Measurements from ENCODE around the gene SLC28A1.

The SLC28A1 gene, protein sequence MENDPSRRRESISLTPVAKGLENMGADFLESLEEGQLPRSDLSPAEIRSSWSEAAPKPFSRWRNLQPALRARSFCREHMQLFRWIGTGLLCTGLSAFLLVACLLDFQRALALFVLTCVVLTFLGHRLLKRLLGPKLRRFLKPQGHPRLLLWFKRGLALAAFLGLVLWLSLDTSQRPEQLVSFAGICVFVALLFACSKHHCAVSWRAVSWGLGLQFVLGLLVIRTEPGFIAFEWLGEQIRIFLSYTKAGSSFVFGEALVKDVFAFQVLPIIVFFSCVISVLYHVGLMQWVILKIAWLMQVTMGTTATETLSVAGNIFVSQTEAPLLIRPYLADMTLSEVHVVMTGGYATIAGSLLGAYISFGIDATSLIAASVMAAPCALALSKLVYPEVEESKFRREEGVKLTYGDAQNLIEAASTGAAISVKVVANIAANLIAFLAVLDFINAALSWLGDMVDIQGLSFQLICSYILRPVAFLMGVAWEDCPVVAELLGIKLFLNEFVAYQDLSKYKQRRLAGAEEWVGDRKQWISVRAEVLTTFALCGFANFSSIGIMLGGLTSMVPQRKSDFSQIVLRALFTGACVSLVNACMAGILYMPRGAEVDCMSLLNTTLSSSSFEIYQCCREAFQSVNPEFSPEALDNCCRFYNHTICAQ

DNA sequence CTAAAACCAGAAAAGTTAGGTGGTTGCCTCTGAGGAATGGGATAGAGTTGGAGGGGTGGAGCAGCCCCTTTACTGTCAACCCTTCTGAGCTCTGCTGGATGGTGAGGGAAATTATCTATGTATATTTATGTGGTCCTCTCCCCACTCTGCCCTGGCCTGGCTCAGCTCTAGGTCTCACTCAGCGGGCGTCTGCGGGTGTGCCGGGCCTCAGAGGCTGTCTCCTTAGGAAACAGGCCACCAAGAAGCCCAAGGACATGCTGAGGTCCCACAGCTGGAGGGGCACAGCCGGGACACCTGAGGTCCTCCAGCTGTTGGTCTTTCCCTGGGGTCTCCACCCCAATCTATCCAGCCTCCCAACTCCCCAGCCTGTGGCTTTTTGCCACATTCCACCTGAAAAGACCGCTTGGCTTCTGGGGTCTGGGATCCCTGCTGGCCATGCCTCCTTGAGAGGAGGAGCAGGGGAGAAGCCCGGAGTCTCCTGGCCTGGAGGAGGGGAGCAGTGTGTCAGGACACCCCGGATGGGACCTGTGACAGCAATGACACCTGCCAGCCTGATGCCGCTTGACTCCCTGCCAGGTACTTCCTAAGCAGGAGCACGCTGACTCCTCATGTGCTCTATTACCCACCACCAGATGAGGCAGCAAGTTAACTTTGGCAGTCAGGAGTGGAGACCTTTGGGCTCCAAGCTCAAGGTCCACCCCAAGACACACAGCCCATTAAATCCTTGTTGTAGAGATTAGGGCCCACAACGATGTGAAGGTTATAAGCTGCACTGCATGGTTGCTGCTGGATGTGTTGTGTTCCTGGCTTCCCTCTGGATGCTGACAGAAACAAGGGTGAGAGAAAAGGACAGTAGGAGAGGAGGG, at the start of gene SLC28A1:
TSS of gene SLC28A1 (plus strand) at position 747 of the 866 bp plus-strand sequence. CDS start 3,099 bp downstream, outside the sequence.
- DNase-seq (ENCODE audit: low read depth) = no peak
- TF ChIP-seq, protein P1, sequence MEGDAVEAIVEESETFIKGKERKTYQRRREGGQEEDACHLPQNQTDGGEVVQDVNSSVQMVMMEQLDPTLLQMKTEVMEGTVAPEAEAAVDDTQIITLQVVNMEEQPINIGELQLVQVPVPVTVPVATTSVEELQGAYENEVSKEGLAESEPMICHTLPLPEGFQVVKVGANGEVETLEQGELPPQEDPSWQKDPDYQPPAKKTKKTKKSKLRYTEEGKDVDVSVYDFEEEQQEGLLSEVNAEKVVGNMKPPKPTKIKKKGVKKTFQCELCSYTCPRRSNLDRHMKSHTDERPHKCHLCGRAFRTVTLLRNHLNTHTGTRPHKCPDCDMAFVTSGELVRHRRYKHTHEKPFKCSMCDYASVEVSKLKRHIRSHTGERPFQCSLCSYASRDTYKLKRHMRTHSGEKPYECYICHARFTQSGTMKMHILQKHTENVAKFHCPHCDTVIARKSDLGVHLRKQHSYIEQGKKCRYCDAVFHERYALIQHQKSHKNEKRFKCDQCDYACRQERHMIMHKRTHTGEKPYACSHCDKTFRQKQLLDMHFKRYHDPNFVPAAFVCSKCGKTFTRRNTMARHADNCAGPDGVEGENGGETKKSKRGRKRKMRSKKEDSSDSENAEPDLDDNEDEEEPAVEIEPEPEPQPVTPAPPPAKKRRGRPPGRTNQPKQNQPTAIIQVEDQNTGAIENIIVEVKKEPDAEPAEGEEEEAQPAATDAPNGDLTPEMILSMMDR (IDR thresholded peaks at IDR 0.05; ENCODE audit: low read depth, low read length, missing control alignments) = no peak
- no peak within 1 kb of the TSS for H3K4me3 ChIP-seq (ENCODE audit: low read depth, low read length)

- DNase-seq (ENCODE audit: low read depth) = no peak
- H3K4me3 ChIP-seq (ENCODE audit: low read depth, low read length) = no peak overlapping the region
- TF ChIP-seq, protein P1 (IDR thresholded peaks at IDR 0.05; ENCODE audit: low read depth, low read length, missing control alignments) = no peak
Observed at GRCh38 chr15:84834969-84835368, 49.5 kb upstream of the SLC28A1 start.

DNA sequence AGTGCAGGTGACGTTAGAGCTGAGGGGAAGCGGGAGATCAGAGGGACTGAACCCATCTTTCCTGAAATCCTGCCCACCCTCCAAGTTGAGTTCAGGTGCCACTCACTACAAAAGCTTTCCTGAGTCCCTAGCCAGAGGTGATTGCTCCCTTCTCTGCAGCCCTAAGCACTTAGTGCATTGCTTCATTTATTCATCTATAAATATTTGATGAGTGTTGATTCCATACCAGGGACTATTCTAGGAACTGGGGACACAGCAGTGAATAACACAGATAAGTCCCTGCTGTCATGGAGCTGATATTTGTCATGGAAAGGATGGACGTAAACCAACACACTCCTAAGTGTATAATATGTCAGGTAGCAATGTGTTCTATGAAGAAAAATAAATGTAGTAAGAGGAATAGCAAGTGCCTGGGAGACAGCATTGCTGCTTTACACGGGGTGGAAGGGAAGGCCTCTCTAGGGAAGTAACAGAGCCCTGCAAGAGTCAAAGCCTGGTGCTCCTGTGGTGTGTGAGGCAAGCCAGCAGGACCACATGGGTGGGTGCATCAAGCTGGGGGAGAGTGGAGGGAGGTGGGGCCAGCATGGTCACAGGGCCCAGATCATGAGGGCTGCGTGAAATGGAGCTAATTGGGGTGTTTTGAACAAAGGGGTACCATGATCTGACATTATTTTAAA, 48.7 kb upstream of the SLC28A1 start:
- TF ChIP-seq, protein P1 (IDR thresholded peaks at IDR 0.05; ENCODE audit: low read depth, low read length, missing control alignments) = no peak
- no peak overlapping the region for H3K4me3 ChIP-seq (ENCODE audit: low read depth, low read length)
- no peak for DNase-seq (ENCODE audit: low read depth)

DNA sequence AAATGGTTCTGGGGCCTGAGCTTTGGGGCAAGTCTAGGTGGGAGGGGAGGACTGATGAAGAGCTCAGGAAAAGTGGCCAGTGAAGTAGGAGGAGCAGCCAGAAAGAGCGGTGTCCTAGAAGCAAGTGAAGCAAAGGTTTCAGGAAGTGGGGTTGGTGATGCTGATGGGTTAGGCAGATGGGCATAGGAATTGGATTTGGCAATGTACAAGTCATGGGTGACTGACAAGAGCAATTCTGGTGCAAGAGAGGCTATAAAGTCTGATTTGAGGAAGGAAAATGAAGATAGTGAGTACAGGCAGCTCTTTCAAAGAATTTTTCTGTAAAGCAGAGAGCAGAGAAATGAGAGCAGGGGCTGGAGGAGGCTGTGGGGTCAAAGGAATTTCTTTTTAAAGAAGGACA, 47.6 kb upstream of the SLC28A1 start:
- no peak for DNase-seq (ENCODE audit: low read depth)
- H3K4me3 ChIP-seq (ENCODE audit: low read depth, low read length) = no peak overlapping the region
- TF ChIP-seq, protein P1 (IDR thresholded peaks at IDR 0.05; ENCODE audit: low read depth, low read length, missing control alignments) = no peak

- DNase-seq (ENCODE audit: low read depth) = no peak
- TF ChIP-seq, protein P1 (IDR thresholded peaks at IDR 0.05; ENCODE audit: low read depth, low read length, missing control alignments) = no peak
- no peak overlapping the region for H3K4me3 ChIP-seq (ENCODE audit: low read depth, low read length)
Observed at GRCh38 chr15:84839714-84840113, 44.7 kb upstream of the SLC28A1 start.

DNA sequence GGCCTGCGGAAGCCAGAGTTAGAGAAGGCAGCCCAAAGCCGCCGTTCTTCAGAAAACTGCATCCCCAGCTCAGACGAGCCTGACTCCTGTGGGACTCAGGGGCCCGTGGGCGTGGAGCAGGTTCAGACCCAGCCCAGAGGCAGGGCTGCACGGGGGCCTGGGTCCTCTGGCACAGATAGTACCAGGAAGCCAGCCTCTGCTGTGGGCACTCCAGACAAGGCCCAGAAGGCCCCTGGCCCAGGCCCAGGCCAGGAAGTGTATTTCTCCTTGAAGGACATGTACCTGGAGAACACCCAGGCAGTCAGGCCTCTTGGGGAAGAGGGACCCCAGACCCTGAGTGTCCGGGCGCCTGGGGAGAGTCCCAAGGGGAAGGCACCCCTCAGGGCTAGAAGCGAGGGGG, 44.2 kb upstream of the SLC28A1 start:
- no peak for DNase-seq (ENCODE audit: low read depth)
- H3K4me3 ChIP-seq (ENCODE audit: low read depth, low read length) = no peak overlapping the region
- TF ChIP-seq, protein P1 (IDR thresholded peaks at IDR 0.05; ENCODE audit: low read depth, low read length, missing control alignments) = no peak
